Tibial nerve (tissue), 4 donors: ENCODE results near the gene BRSK1. TPM values are rescaled to one million over a fixed set of nuclear protein-coding genes. Genes with fewer than 3 reads are reported as not detected.

Experiments
- DNase-seq, 2 donors: peaks; one replicate each; pipeline ENCODE4 v3.0.0-alpha.2; 2019; ENCODE audit warnings: low spot score in 2 of 2
- H3K27ac ChIP-seq, 4 donors: fragments of 200-600 bp; sonication (generic) in 3 of 4; one replicate each; pipeline ENCODE4 v1.5.1; 2017 to 2019; ENCODE audit warnings: mild to moderate bottlenecking in 1 of 4
- H3K27me3 ChIP-seq, 2 donors: fragments of 200-600 bp; sonication (generic) in 1 of 2; one replicate each; pipeline versions ENCODE4 v1.5.1 to v1.6.0; 2017 to 2019
- H3K36me3 ChIP-seq, 3 donors: fragments of 200-600 bp; sonication (generic); one replicate each; pipeline ENCODE4 v1.5.1; 2018 to 2019
- H3K4me1 ChIP-seq, 4 donors: fragments of 200-600 bp; sonication (generic) in 3 of 4; one replicate each; pipeline ENCODE4 v1.5.1; 2017 to 2019
- H3K4me3 ChIP-seq, 4 donors: fragments of 200-600 bp; sonication (generic) in 3 of 4; one replicate each; pipeline ENCODE4 v1.5.1; 2017 to 2019; ENCODE audit warnings: mild to moderate bottlenecking in 1 of 4, moderate library complexity in 1 of 4
- H3K9me3 ChIP-seq, 4 donors: fragments of 200-600 bp; sonication (generic) in 3 of 4; one replicate each; pipeline ENCODE4 v1.5.1; 2017 to 2019
- EP300 ChIP-seq, 2 donors: sonication (generic); formaldehyde crosslinking; IDR thresholded peaks; one replicate each; pipeline ENCODE4 v1.6.1; 2017; ENCODE audit warnings: antibody characterized with exemption in 2 of 2, mild to moderate bottlenecking in 1 of 2
- POLR2A ChIP-seq, 2 donors: fragments of 450-650 bp; IDR thresholded peaks; one replicate each; pipeline ENCODE4 v1.6.1; 2017; ENCODE audit warnings: antibody characterized with exemption in 2 of 2, mild to moderate bottlenecking in 2 of 2, moderate library complexity in 2 of 2
- WGBS, 2 donors: methylation state at CpG; one replicate each; pipeline ENCODE4 v1.1.5; 2018; 5-methylcytosine and 5-hydroxymethylcytosine counted together
- total RNA-seq, 4 donors: library from RNA; depleted of rRNA; stranded (reverse); fragments of >200 nt; gene quantifications; one replicate each; pipeline ENCODE4 v1.1.0, GENCODE V29; 2016
- TF ChIP-seq, protein P1 (sequence below), 5 experiments: fragments of 200-600 bp in 3 of 5; fragments of 450-650 bp in 2 of 5; sonication (generic) in 3 of 5; IDR thresholded peaks; one replicate each; pipeline ENCODE4 v1.5.1; 2016 to 2019; ENCODE audit warnings: antibody characterized with exemption in 5 of 5, mild to moderate bottlenecking in 3 of 5, moderate library complexity in 2 of 5

BRSK1 gene
- total RNA-seq, 4 donors from 2014 or later: 4.6 to 6.9 (median 5.9) TPM

DNA sequence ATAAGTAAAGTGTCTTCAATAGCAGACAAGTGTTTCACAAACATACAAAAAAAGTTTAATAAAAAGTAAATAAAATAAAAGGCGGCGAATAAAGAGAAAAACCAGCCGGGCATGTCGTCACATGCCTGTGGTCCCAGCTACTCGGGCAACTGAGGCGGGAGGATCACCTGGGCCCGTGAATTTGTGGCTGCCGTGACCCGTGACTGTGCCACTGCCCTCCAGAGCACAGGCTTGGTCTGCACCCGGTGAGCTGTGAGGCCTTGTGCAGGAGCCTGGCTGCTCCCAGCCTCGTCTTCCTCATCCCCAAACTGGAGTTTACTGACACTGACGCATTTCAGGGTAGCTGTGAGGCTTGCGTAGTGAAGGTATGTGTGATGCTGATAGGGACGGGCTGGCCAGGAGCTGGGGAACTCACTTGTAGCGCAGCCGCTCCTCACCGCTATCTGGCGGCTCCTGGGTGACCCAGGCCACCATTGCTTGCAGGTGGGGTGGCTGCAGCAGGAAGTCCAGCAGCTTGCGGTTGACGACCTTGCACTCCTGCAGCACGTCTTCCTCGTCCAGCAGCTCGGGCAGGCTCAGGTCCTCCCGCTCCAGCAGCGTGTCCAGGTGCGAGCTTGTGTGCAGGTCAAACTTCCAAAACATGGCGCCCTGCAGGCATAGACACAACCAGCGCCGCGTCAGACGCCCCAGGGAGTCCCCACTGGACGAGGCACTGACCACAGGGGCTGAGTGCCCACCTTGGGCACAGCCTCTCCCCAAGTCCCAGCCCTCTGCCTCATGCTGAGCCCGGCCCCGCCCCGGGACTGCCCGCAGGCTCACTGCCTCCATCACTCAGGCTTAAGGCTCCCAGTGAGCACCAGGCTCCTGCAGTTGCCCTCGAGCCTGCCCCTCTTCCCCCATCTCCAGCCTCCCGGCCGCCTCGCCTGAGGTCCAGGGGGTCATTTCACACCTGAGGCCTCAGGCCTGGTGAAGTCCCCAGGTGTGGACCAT is 37.0 kb upstream of the BRSK1 start:
- H3K4me3 ChIP-seq: no peak overlapping the region
- no peaks in the 10 kb centered on the region for H3K9me3 ChIP-seq
- H3K27ac ChIP-seq: no peak overlapping the region
- H3K27me3 ChIP-seq: no peaks in the 10 kb centered on the region
- peaks cover 0 to 49% (median 9%) of the 10 kb centered on the region in 4 donors for H3K4me1 ChIP-seq
- DNase-seq: no peak
- WGBS, 2 donors: 88 to 89% methylated on average over 24 to 32 of the region's 40 CpGs
- H3K36me3 ChIP-seq: peaks cover 0 to 57% (median 27%) of the 10 kb centered on the region in 3 donors
- TF ChIP-seq, protein P1, sequence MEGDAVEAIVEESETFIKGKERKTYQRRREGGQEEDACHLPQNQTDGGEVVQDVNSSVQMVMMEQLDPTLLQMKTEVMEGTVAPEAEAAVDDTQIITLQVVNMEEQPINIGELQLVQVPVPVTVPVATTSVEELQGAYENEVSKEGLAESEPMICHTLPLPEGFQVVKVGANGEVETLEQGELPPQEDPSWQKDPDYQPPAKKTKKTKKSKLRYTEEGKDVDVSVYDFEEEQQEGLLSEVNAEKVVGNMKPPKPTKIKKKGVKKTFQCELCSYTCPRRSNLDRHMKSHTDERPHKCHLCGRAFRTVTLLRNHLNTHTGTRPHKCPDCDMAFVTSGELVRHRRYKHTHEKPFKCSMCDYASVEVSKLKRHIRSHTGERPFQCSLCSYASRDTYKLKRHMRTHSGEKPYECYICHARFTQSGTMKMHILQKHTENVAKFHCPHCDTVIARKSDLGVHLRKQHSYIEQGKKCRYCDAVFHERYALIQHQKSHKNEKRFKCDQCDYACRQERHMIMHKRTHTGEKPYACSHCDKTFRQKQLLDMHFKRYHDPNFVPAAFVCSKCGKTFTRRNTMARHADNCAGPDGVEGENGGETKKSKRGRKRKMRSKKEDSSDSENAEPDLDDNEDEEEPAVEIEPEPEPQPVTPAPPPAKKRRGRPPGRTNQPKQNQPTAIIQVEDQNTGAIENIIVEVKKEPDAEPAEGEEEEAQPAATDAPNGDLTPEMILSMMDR (IDR thresholded peaks at IDR 0.05): no peak
- no peak for TF ChIP-seq EP300 (IDR thresholded peaks at IDR 0.05)
- TF ChIP-seq POLR2A (IDR thresholded peaks at IDR 0.05): no peak

DNA sequence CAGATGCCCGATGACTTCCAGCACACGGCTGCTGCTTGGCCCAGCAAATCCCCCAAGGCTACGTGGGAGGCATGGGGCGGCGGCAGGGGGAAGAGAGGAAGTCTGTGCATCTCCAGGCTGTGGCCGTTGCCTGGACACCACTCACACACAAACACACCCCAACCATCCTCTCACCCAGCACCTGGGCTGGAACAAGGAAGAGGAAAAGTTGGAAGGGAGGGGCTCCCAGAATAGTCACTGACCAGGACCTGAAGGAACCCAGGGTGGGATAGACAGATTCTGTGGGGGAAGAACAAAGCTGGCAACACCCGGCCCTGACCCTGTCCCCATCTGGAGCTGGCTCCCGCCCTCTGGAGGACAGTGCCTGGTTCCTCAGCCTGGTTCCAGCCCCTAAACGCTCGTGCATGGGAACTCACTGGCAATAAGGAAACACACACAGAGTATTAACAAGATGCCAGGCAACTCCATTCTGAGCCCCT is 36.1 kb upstream of the BRSK1 start:
- 21 to 42% methylated on average over 10 of the region's 10 CpGs for WGBS, 2 donors
- Histone ChIP-seq H3K27me3 (no peaks in the 10 kb centered on the region), H3K36me3 (peaks cover 0 to 50% (median 18%) of the 10 kb centered on the region in 3 donors), H3K4me1 (peaks cover 0 to 55% (median 12%) of the 10 kb centered on the region in 4 donors), H3K27ac (no peak overlapping the region), H3K4me3 (no peak overlapping the region), H3K9me3 (no peaks in the 10 kb centered on the region)
- TF ChIP-seq POLR2A (IDR thresholded peaks at IDR 0.05) (no peak), EP300 (IDR thresholded peaks at IDR 0.05) (no peak)
- TF ChIP-seq, protein P1 (IDR thresholded peaks at IDR 0.05): no peak
- DNase-seq: no peak

DNA sequence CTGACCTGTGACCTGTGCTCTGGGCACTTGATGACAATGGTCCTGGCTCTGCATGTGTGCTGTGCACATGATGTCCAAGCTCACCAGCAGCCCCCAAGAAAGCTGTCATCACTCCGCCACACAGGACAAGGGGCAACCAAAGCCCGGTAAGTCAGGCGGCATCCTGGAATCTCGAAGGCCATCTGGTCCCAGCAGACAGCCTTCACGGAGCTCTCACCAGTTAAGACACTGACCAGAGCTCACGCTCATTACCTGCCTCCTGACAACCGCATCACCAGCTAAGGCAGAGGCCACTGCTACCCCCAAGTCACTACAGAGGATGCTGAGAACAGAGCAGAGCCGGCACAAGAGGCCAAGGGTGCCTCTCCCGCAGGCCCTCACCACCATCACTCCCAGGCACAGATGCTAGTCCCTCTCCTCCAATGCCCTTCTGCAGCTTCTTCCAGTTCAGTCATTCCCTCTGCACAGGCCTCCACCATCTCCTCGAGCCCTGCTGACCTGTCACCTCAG is 35.6 kb upstream of the BRSK1 start:
- H3K27me3 ChIP-seq: no peaks in the 10 kb centered on the region
- 71 to 86% methylated on average over 8 to 10 of the region's 10 CpGs for WGBS, 2 donors
- H3K36me3 ChIP-seq: peaks cover 0 to 46% (median 15%) of the 10 kb centered on the region in 3 donors
- H3K9me3 ChIP-seq: no peaks in the 10 kb centered on the region
- no peak overlapping the region for H3K27ac ChIP-seq
- H3K4me3 ChIP-seq: no peak overlapping the region
- peaks cover 0 to 60% (median 16%) of the 10 kb centered on the region in 4 donors for H3K4me1 ChIP-seq
- TF ChIP-seq EP300 (IDR thresholded peaks at IDR 0.05) (no peak), POLR2A (IDR thresholded peaks at IDR 0.05) (no peak)
- TF ChIP-seq, protein P1 (IDR thresholded peaks at IDR 0.05): no peak
- no peak for DNase-seq

GRCh38 chr19:55248704-55249103 is 35.1 kb upstream of the BRSK1 start:
- Histone ChIP-seq H3K36me3 (peaks cover 0 to 41% (median 15%) of the 10 kb centered on the region in 3 donors), H3K4me1 (peaks cover 0 to 65% (median 16%) of the 10 kb centered on the region in 4 donors), H3K27me3 (no peaks in the 10 kb centered on the region), H3K27ac (no peak overlapping the region), H3K9me3 (no peaks in the 10 kb centered on the region), H3K4me3 (no peak overlapping the region)
- TF ChIP-seq, protein P1 (IDR thresholded peaks at IDR 0.05): no peak
- no peak for TF ChIP-seq POLR2A (IDR thresholded peaks at IDR 0.05)
- no peak for TF ChIP-seq EP300 (IDR thresholded peaks at IDR 0.05)
- 74 to 79% methylated on average over 8 to 9 of the region's 9 CpGs for WGBS, 2 donors
- no peak for DNase-seq

GRCh38 chr19:55249841-55250240 is 34.0 kb upstream of the BRSK1 start:
- 90 to 92% methylated on average over 9 to 11 of the region's 11 CpGs for WGBS, 2 donors

More at GRCh38 chr19:55249841-55250240, 34.0 kb upstream of the BRSK1 start:
- Histone ChIP-seq H3K4me1 (peaks cover 0 to 77% (median 21%) of the 10 kb centered on the region in 4 donors), H3K4me3 (no peak overlapping the region), H3K9me3 (no peaks in the 10 kb centered on the region), H3K36me3 (peaks cover 0 to 29% (median 14%) of the 10 kb centered on the region in 3 donors), H3K27ac (no peak overlapping the region), H3K27me3 (no peaks in the 10 kb centered on the region)
- DNase-seq: no peak
- TF ChIP-seq POLR2A (IDR thresholded peaks at IDR 0.05) (no peak), EP300 (IDR thresholded peaks at IDR 0.05) (no peak)
- TF ChIP-seq, protein P1 (IDR thresholded peaks at IDR 0.05): no peak
